Measurements from ENCODE around the gene IQSEC1.

DNA sequence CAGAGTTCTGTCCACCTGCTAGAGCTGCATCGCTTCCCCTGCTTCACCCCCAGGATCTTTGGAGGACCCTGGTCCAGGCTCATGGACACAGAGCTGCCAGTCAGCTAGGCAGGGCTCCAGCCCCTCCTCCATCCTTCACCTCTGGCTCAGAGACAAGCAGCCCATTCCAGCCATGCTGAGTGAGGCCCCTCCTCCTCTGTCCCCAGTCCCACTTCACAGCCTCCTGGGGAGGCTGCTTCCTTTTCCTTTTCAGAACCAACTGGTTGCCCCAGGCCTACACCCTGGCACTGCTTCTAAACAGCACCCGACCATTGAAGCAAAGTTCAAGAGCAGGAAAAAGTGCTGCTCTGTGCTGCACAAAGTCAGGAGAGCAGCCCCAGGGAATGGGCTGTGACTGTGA is 22.2 kb downstream of the IQSEC1 start:
- TF ChIP-seq, protein P1, sequence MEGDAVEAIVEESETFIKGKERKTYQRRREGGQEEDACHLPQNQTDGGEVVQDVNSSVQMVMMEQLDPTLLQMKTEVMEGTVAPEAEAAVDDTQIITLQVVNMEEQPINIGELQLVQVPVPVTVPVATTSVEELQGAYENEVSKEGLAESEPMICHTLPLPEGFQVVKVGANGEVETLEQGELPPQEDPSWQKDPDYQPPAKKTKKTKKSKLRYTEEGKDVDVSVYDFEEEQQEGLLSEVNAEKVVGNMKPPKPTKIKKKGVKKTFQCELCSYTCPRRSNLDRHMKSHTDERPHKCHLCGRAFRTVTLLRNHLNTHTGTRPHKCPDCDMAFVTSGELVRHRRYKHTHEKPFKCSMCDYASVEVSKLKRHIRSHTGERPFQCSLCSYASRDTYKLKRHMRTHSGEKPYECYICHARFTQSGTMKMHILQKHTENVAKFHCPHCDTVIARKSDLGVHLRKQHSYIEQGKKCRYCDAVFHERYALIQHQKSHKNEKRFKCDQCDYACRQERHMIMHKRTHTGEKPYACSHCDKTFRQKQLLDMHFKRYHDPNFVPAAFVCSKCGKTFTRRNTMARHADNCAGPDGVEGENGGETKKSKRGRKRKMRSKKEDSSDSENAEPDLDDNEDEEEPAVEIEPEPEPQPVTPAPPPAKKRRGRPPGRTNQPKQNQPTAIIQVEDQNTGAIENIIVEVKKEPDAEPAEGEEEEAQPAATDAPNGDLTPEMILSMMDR (optimal IDR thresholded peaks at IDR 0.05 in 1 of 3, IDR thresholded peaks at IDR 0.05 in 1 of 3, conservative IDR thresholded peaks at IDR 0.05 in 1 of 3; ENCODE audit: extremely low read depth in 1 of 3, insufficient read depth in 2 of 3, low read length in 3 of 3) = no peak
- no peak for TF ChIP-seq EZH2 (IDR thresholded peaks at IDR 0.05; ENCODE audit: low read length)
